SK-N-SH (cell line): ENCODE results near the gene SCAF11. TPM values are rescaled to one million over a fixed set of nuclear protein-coding genes. Genes with fewer than 3 reads are reported as not detected.

ENCODE experiments used
- CTCF ChIA-PET: fragments of 300-600, 350-600 bp; formaldehyde crosslinking; extraction: SDS; loops from one replicate; lab custom pipeline; 2021; lab: Yijun Ruan, JAX
- POLR2A ChIA-PET: fragments of 350-600 bp; sonication (Branson Sonifier 250); formaldehyde crosslinking; extraction: SDS; loops from one replicate; lab custom pipeline; 2020; ENCODE audit warnings: antibody characterized with exemption, inconsistent platforms; lab: Yijun Ruan, JAX
- DNase-seq: peaks from one replicate; pipeline ENCODE4 v3.0.0; 2012
- H2AFZ ChIP-seq: fragments of 200-600 bp; sonication (generic); 2 replicates; pipeline ENCODE4 v1.8.1; 2016; ENCODE audit warnings: antibody characterized with exemption, mild to moderate bottlenecking, low read depth
- H3F3A ChIP-seq: fragments of 200-600 bp; sonication (generic); replicated peaks from 2 replicates; pipeline ENCODE3; 2016; ENCODE audit warnings: antibody characterized with exemption, mild to moderate bottlenecking; ENCODE audit not compliant: insufficient read depth
- H3K27ac ChIP-seq, 2 experiments: fragments of 200-500 bp in 1 of 2; fragments of 200-600 bp in 1 of 2; sonication (Bioruptor generic) in 1 of 2; sonication (generic), shearing (Covaris generic) in 1 of 2; 2 replicates each; pipeline versions ENCODE4 v1.5.1 to v1.6.1; 2014 to 2016; ENCODE audit warnings: low read depth in 2 of 2, inconsistent platforms in 1 of 2, low read length in 1 of 2, mild to moderate bottlenecking in 1 of 2, mixed read lengths in 1 of 2
- H3K27me3 ChIP-seq: fragments of 200-600 bp; sonication (generic), shearing (Covaris generic); 2 replicates; pipeline ENCODE4 v1.6.1; 2016; ENCODE audit warnings: mixed run types; ENCODE audit not compliant: insufficient read depth
- H3K36me3 ChIP-seq, 2 experiments: fragments of 200-500 bp in 1 of 2; fragments of 200-600 bp in 1 of 2; sonication (Bioruptor generic) in 1 of 2; sonication (generic) in 1 of 2; replicated peaks in 1 of 2; 2 replicates each; pipeline versions ENCODE3 to v1.5.1; 2014 to 2016; ENCODE audit warnings: low read length in 1 of 2, mild to moderate bottlenecking in 1 of 2; ENCODE audit not compliant: insufficient read depth in 2 of 2, control insufficient read depth in 1 of 2
- H3K4me1 ChIP-seq, 2 experiments: fragments of 200-500 bp in 1 of 2; fragments of 200-600 bp in 1 of 2; sonication (Bioruptor generic) in 1 of 2; sonication (generic), shearing (Covaris generic) in 1 of 2; 2 replicates each; pipeline versions ENCODE4 v1.5.1 to v1.6.1; 2014 to 2016; ENCODE audit warnings: low read depth in 1 of 2, low read length in 1 of 2, mixed run types in 1 of 2; ENCODE audit not compliant: insufficient read depth in 2 of 2, control insufficient read depth in 1 of 2
- H3K4me2 ChIP-seq: fragments of 200-600 bp; sonication (generic), shearing (Covaris generic); 2 replicates; pipeline ENCODE4 v1.6.1; 2017; ENCODE audit warnings: mixed run types
- H3K4me3 ChIP-seq, 2 experiments: fragments of 200-500 bp in 1 of 2; fragments of 200-600 bp in 1 of 2; sonication (Bioruptor generic) in 1 of 2; sonication (generic), shearing (Covaris generic) in 1 of 2; 2 replicates each; pipeline versions ENCODE4 v1.5.1 to v1.8.1; 2014 to 2016; ENCODE audit warnings: low read depth in 2 of 2, inconsistent platforms in 1 of 2, low read length in 1 of 2, mild to moderate bottlenecking in 1 of 2, mixed read lengths in 1 of 2, moderate library complexity in 1 of 2
- H3K79me2 ChIP-seq: fragments of 200-600 bp; sonication (generic); 2 replicates; pipeline ENCODE4 v1.8.1; 2017; ENCODE audit warnings: mild to moderate bottlenecking; ENCODE audit not compliant: insufficient read depth
- H3K9ac ChIP-seq: fragments of 200-600 bp; sonication (generic); 2 replicates; pipeline ENCODE4 v1.6.1; 2017; ENCODE audit warnings: mixed run types
- H3K9me2 ChIP-seq: fragments of 200-600 bp; sonication (generic); 2 replicates; pipeline ENCODE4 v1.6.1; 2017; ENCODE audit warnings: mixed run types
- H3K9me3 ChIP-seq: fragments of 200-600 bp; sonication (generic); 2 replicates; pipeline ENCODE4 v1.6.1; 2017; ENCODE audit warnings: mixed run types, mild to moderate bottlenecking, moderate library complexity
- H4K20me1 ChIP-seq: fragments of 200-600 bp; sonication (generic); 2 replicates; pipeline ENCODE4 v1.6.1; 2017; ENCODE audit warnings: mild to moderate bottlenecking, mixed run types; ENCODE audit not compliant: insufficient read depth
- CTCF ChIP-seq: fragments of 200-600 bp; sonication (generic); IDR thresholded peaks from 2 replicates; pipeline ENCODE4 v1.6.1; 2017; ENCODE audit warnings: antibody characterized with exemption, mild to moderate bottlenecking, moderate library complexity
- ELF1 ChIP-seq: IDR thresholded peaks from 2 replicates; pipeline ENCODE4 v1.4.0; 2012
- EP300 ChIP-seq, 2 experiments: IDR thresholded peaks; 2 replicates each; pipeline versions ENCODE4 v1.4.0 to v1.6.1; 2012; ENCODE audit warnings: borderline replicate concordance in 1 of 2, low read depth in 1 of 2, low read length in 1 of 2
- EZH2phosphoT487 ChIP-seq: fragments of 200-600 bp; sonication (generic); IDR thresholded peaks from 2 replicates; pipeline ENCODE4 v1.6.1; 2017; ENCODE audit warnings: low read depth, mixed run types, mild to moderate bottlenecking, antibody characterized with exemption, moderate library complexity, borderline replicate concordance
- GABPA ChIP-seq: IDR thresholded peaks from 2 replicates; pipeline ENCODE4 v1.4.0; 2012; ENCODE audit warnings: low read depth, mild to moderate bottlenecking
- GATA2 ChIP-seq: sonication (generic); formaldehyde crosslinking; IDR thresholded peaks from 2 replicates; pipeline ENCODE4 v1.5.0; 2020; ENCODE audit warnings: mild to moderate bottlenecking, missing genetic modification reagents
- JUND ChIP-seq: IDR thresholded peaks from 2 replicates; pipeline ENCODE4 v1.4.0; 2012
- RAD21 ChIP-seq: IDR thresholded peaks from 2 replicates; pipeline ENCODE4 v1.6.1; 2012; ENCODE audit warnings: mild to moderate bottlenecking, low read length
- RCOR1 ChIP-seq: fragments of 150-350 bp; IDR thresholded peaks from 2 replicates; pipeline ENCODE4 v1.6.1; 2017; ENCODE audit warnings: antibody characterized with exemption, low read length
- REST ChIP-seq: IDR thresholded peaks from 2 replicates; pipeline ENCODE4 v1.6.1; 2012; ENCODE audit warnings: mild to moderate bottlenecking, low read depth, low read length, moderate library complexity
- SIN3A ChIP-seq: IDR thresholded peaks from 2 replicates; pipeline ENCODE4 v1.6.1; 2012; ENCODE audit warnings: low read depth, mild to moderate bottlenecking, low read length, moderate library complexity, borderline replicate concordance
- SMC3 ChIP-seq: IDR thresholded peaks from 2 replicates; pipeline ENCODE4 v1.6.1; 2012; ENCODE audit warnings: low read depth, low read length, improper control_type of control experiment
- TAF1 ChIP-seq: IDR thresholded peaks from 2 replicates; pipeline ENCODE4 v1.6.1; 2012; ENCODE audit warnings: low read depth, mild to moderate bottlenecking, low read length, moderate library complexity, borderline replicate concordance
- WGBS: methylation state at CpG from one replicate; pipeline ENCODE4 v1.1.6; 2017; ENCODE audit warnings: low lambda C conversion rate; 5-methylcytosine and 5-hydroxymethylcytosine counted together
- polyA plus RNA-seq, 3 experiments: library from polyadenylated mRNA; depleted of rRNA; stranded (reverse); fragments of >200 nt; gene quantifications; 2 replicates each; pipeline ENCODE4 v1.2.3, GENCODE V29; 2012
- TF ChIP-seq, protein P1 (sequence below): IDR thresholded peaks from 2 replicates; pipeline ENCODE4 v1.4.0; 2012; ENCODE audit warnings: low read depth

SCAF11 gene
- polyA plus RNA-seq, 1 of the 3 experiments (the other 2 are of a cell fraction): 26.1 TPM

DNA sequence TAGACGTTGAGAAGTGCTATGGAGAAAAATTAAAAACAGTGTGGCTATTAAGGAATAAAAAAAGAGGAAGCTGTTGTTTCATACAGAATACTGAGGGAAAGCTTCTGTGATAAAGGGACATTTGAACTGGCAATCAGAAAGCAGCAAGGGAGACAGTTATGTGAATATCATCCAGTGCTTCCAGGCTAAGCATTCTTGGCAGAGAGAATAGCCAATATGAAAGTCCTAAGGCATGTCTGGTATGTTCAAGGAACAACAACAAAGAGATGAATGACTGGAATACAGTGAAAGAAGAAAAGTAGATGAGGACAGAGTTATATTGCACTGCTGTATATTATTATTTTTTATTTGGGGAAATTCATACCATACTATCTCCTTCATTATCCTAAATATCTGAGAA lies 23.9 kb downstream of the SCAF11 start (continued):
- TF ChIP-seq, protein P1, sequence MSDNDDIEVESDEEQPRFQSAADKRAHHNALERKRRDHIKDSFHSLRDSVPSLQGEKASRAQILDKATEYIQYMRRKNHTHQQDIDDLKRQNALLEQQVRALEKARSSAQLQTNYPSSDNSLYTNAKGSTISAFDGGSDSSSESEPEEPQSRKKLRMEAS: no peak
- no peak for TF ChIP-seq REST
- TF ChIP-seq SMC3: no peak
- TF ChIP-seq CTCF: no peak
- TF ChIP-seq GATA2 (CRISPR knock-in tag): no peak
- no peak for TF ChIP-seq SIN3A
- TF ChIP-seq EP300 (IDR thresholded peaks at IDR 0.05; ENCODE audit: borderline replicate concordance in 1 of 2, low read depth in 1 of 2, low read length in 1 of 2): no peak; a peak in 1 of 4 replicates

DNA sequence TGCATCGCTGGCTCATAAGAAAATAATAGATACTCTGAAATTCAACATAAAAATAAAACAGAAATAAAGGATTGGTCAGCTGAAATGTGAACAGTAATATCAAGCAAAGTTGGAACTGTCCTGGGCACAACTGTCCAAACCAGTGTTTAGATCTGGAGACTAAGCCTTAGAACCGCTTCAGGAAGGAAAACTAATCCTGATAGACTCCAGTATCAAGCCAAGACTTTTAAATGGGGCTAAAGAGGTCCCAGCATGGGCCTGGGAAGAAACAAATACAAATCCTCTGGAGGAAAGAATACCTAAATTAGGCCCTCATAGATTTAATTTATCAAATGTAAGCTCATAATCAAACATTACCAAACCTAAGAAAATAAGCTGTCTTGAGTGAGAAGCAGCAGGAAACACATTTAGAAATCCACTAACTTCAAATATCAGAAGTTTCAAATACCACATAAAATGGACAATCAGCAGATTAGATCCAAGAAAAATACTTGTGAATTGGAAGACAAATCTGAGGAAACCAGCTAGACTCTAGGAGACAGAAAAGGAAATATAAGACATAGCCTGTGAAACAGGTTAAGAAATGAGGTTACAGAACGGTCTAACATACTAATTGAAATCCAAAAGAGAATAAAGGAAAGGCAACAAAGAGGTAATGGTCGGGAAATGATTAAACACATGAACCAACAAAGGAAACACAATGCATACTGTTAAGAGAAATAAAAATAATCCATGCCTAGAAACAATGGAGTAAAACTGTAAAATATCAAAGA lies 27.6 kb downstream of the SCAF11 start:
- DNase-seq: no peak
- POLR2A ChIA-PET: no interaction called here
- H3K4me1 ChIP-seq: peaks cover 0 to 6% of the 10 kb centered on the region in 2 experiments; a peak in 2 of 4 replicates
- no peak overlapping the region for H3K4me3 ChIP-seq
- TF ChIP-seq EZH2phosphoT487 (no peak), TAF1 (no peak), ELF1 (no peak), RCOR1 (no peak), JUND (no peak), RAD21 (no peak), GABPA (no peak)
- TF ChIP-seq, protein P1: no peak
- peaks cover 18% of the 10 kb centered on the region for H4K20me1 ChIP-seq
- peaks cover 47 to 66% of the 10 kb centered on the region in 2 experiments for H3K36me3 ChIP-seq
- no peak overlapping the region for H3K4me2 ChIP-seq
- peaks cover 14% of the 10 kb centered on the region for H3F3A ChIP-seq
- no peak overlapping the region for H3K9ac ChIP-seq
- H3K27me3 ChIP-seq: no peaks in the 10 kb centered on the region
- no peak overlapping the region for H3K27ac ChIP-seq
- peaks cover 76% of the 10 kb centered on the region for H3K79me2 ChIP-seq
- H3K9me2 ChIP-seq: no peaks in the 10 kb centered on the region; the same call in 1 of the 2 replicates
- 93% methylated on average over 4 of the region's 4 CpGs for WGBS
- H2AFZ ChIP-seq: no peak overlapping the region
- CTCF ChIA-PET: no interaction called here
- H3K9me3 ChIP-seq: peaks cover 10% of the 10 kb centered on the region
